NT2/D1 (cell line): ENCODE results near the gene ELOVL6.
"Not testable (repeated sequence)": the region's sequence is repeated elsewhere in the genome, so short reads cannot be mapped to it uniquely, and the experiment has no call there.

ENCODE experiments used
- DNase-seq: peaks from one replicate; pipeline ENCODE4 v3.0.0-alpha.2; 2011; ENCODE audit warnings: low read depth, low spot score
- H3K27me3 ChIP-seq: 2 replicates; pipeline ENCODE4 v1.6.0; 2011; ENCODE audit warnings: mild to moderate bottlenecking; ENCODE audit not compliant: insufficient read length, insufficient read depth
- H3K36me3 ChIP-seq: 2 replicates; pipeline ENCODE4 v1.6.1; 2011; ENCODE audit warnings: mild to moderate bottlenecking, low read length, mixed read lengths; ENCODE audit not compliant: insufficient read depth, insufficient read length
- H3K4me1 ChIP-seq: 2 replicates; pipeline ENCODE4 v1.5.1; 2011; ENCODE audit not compliant: insufficient read depth, insufficient read length
- H3K4me3 ChIP-seq: 2 replicates; pipeline ENCODE4 v1.5.1; 2011; ENCODE audit warnings: low read depth; ENCODE audit not compliant: insufficient read length
- H3K9ac ChIP-seq: 2 replicates; pipeline ENCODE4 v1.6.0; 2011; ENCODE audit warnings: low read depth; ENCODE audit not compliant: insufficient read length
- H3K9me3 ChIP-seq: 2 replicates; pipeline ENCODE4 v1.5.1; 2011; ENCODE audit warnings: mild to moderate bottlenecking, low read length; ENCODE audit not compliant: insufficient read depth
- SUZ12 ChIP-seq: IDR thresholded peaks from 2 replicates; pipeline ENCODE4 v1.6.1; 2011; ENCODE audit not compliant: insufficient read length, insufficient read depth; ENCODE audit errors: extremely low read depth
- YY1 ChIP-seq: IDR thresholded peaks from 2 replicates; pipeline ENCODE4 v1.6.1; 2011; ENCODE audit not compliant: insufficient read length, insufficient read depth
- ZNF274 ChIP-seq: IDR thresholded peaks from 2 replicates; pipeline ENCODE4 v1.6.1; 2011; ENCODE audit warnings: mild to moderate bottlenecking, low read depth, low read length

Gene ELOVL6

GRCh38 chr4:110058677-110059076 lies 139.7 kb downstream of the ELOVL6 start:
- no peak for DNase-seq
- H3K9ac ChIP-seq = no peak overlapping the region
- no peak for TF ChIP-seq SUZ12
- no peak for TF ChIP-seq YY1
- TF ChIP-seq ZNF274 = no peak
- no peaks in the 10 kb centered on the region for H3K36me3 ChIP-seq
- no peaks in the 10 kb centered on the region for H3K27me3 ChIP-seq
- H3K4me1 ChIP-seq = no peaks in the 10 kb centered on the region
- H3K9me3 ChIP-seq = no peaks in the 10 kb centered on the region
- no peak overlapping the region for H3K4me3 ChIP-seq

- H3K9me3 ChIP-seq = no peaks in the 10 kb centered on the region
- H3K9ac ChIP-seq = no peak overlapping the region
- DNase-seq = no peak
- H3K4me3 ChIP-seq = no peak overlapping the region
- no peaks in the 10 kb centered on the region for H3K27me3 ChIP-seq
- no peak for TF ChIP-seq YY1
- no peak for TF ChIP-seq ZNF274
- TF ChIP-seq SUZ12 = no peak
- H3K4me1 ChIP-seq = no peaks in the 10 kb centered on the region
- peaks cover 7% of the 10 kb centered on the region for H3K36me3 ChIP-seq
These were observed 143.2 kb downstream of the ELOVL6 start for GRCh38 chr4:110055158-110055768.

- H3K4me1 ChIP-seq = no peaks in the 10 kb centered on the region
- TF ChIP-seq ZNF274 = no peak
- TF ChIP-seq YY1 = no peak
- TF ChIP-seq SUZ12 = no peak
- H3K27me3 ChIP-seq = no peaks in the 10 kb centered on the region
- DNase-seq = peak; percentile 3
- H3K36me3 ChIP-seq = peaks cover 7% of the 10 kb centered on the region
- no peak overlapping the region for H3K4me3 ChIP-seq
- no peak overlapping the region for H3K9ac ChIP-seq
- no peaks in the 10 kb centered on the region for H3K9me3 ChIP-seq
These were observed 148.2 kb downstream of the ELOVL6 start for GRCh38 chr4:110049951-110050925.

GRCh38 chr4:110046588-110047049 lies 151.8 kb downstream of the ELOVL6 start:
- no peak overlapping the region for H3K9ac ChIP-seq
- no peak for DNase-seq
- H3K36me3 ChIP-seq = peaks cover 5% of the 10 kb centered on the region
- H3K9me3 ChIP-seq = no peaks in the 10 kb centered on the region
- H3K4me3 ChIP-seq = no peak overlapping the region
- TF ChIP-seq ZNF274 = no peak
- no peak for TF ChIP-seq YY1
- no peak for TF ChIP-seq SUZ12
- no peaks in the 10 kb centered on the region for H3K4me1 ChIP-seq
- no peaks in the 10 kb centered on the region for H3K27me3 ChIP-seq

- Histone ChIP-seq H3K27me3 (no peaks in the 10 kb centered on the region), H3K9me3 (no peaks in the 10 kb centered on the region), H3K9ac (no peak overlapping the region), H3K4me3 (no peak overlapping the region), H3K4me1 (no peaks in the 10 kb centered on the region), H3K36me3 (no peaks in the 10 kb centered on the region)
- no peak for DNase-seq
- TF ChIP-seq SUZ12 = no peak
- TF ChIP-seq ZNF274 = no peak
- no peak for TF ChIP-seq YY1
These were observed 155.6 kb downstream of the ELOVL6 start for GRCh38 chr4:110042545-110043517.

GRCh38 chr4:110041735-110042134 lies 156.7 kb downstream of the ELOVL6 start:
- Histone ChIP-seq H3K36me3 (no peaks in the 10 kb centered on the region), H3K4me3 (no peak overlapping the region), H3K27me3 (no peaks in the 10 kb centered on the region), H3K9ac (no peak overlapping the region), H3K4me1 (no peaks in the 10 kb centered on the region), H3K9me3 (no peaks in the 10 kb centered on the region)
- DNase-seq = no peak
- TF ChIP-seq SUZ12 (no peak), ZNF274 (no peak), YY1 (no peak)

GRCh38 chr4:110039164-110039563 lies 159.3 kb downstream of the ELOVL6 start:
- not testable (repeated sequence) for H3K27me3 ChIP-seq, H3K4me3 ChIP-seq, H3K9ac ChIP-seq, H3K4me1 ChIP-seq, H3K36me3 ChIP-seq, H3K9me3 ChIP-seq, DNase-seq
